Peyer's patch (tissue), 4 donors: ENCODE results near the gene PLAAT1. TPM values are rescaled to one million over a fixed set of nuclear protein-coding genes. Genes with fewer than 3 reads are reported as not detected.

Experiments used
- DNase-seq, 3 donors: peaks; one replicate each; pipeline ENCODE4 v3.0.0-alpha.2; 2017 to 2019
- H3K27ac ChIP-seq, 4 donors: fragments of 200-600 bp; sonication (generic); one replicate each; pipeline ENCODE4 v1.5.1; 2016 to 2019
- H3K27me3 ChIP-seq, 2 donors: fragments of 200-600 bp; sonication (generic); one replicate each; pipeline ENCODE4 v1.5.1; 2019
- H3K36me3 ChIP-seq, 3 donors: fragments of 200-600 bp; sonication (generic); one replicate each; pipeline ENCODE4 v1.5.1; 2016 to 2019
- H3K4me1 ChIP-seq, 4 donors: fragments of 200-600 bp; sonication (generic); one replicate each; pipeline ENCODE4 v1.5.1; 2016 to 2019
- H3K4me3 ChIP-seq, 4 donors: fragments of 200-600 bp; sonication (generic); 1 replicate in 3 of 4; 2 replicates in 1 of 4; pipeline ENCODE4 v1.5.1; 2016 to 2019; ENCODE audit warnings: mild to moderate bottlenecking in 1 of 4
- H3K9me3 ChIP-seq, 4 donors: fragments of 200-600 bp; sonication (generic); one replicate each; pipeline ENCODE4 v1.5.1; 2016 to 2019; ENCODE audit warnings: mild to moderate bottlenecking in 1 of 4
- POLR2A ChIP-seq, 2 donors: fragments of 450-650 bp; IDR thresholded peaks; one replicate each; pipeline ENCODE4 v1.5.1; 2017; ENCODE audit warnings: antibody characterized with exemption in 2 of 2, mild to moderate bottlenecking in 2 of 2, moderate library complexity in 2 of 2
- total RNA-seq, 4 donors: library from RNA; depleted of rRNA; stranded (reverse); fragments of >200 nt; gene quantifications; one replicate each; pipeline ENCODE4 v1.1.0, GENCODE V29; 2016
- TF ChIP-seq, protein P1 (sequence below), 6 experiments: fragments of 450-650 bp in 4 of 6; fragments of 200-600 bp in 2 of 6; sonication (generic) in 1 of 6; IDR thresholded peaks; one replicate each; pipeline ENCODE4 v1.5.1; 2017 to 2019; ENCODE audit warnings: antibody characterized with exemption in 6 of 6, mild to moderate bottlenecking in 3 of 6, moderate library complexity in 1 of 6

The PLAAT1 gene
- total RNA-seq, 4 donors from 2014 or later = not detected

DNA sequence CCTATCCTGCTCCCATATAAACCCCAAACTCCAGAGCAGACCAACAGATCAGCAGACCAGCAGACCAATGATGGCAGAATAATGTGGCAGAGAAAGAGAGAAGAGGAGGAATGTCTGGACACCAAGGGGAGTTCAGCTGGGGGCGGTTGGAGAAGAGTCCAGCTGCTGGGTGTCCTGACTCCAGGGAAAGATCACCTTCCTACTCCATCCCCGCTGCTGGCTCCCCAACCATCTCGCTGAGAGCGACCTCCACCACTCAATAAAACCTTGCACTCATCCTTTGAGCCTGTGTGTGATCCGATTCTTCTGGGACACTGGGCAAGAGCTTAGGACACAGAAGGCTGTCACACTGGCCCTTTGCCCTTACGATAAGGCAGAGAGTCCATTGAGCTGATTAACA lies 12.8 kb upstream of the PLAAT1 start:
- no peak overlapping the region for H3K27ac ChIP-seq
- no peaks in the 10 kb centered on the region for H3K9me3 ChIP-seq
- H3K4me1 ChIP-seq = no peaks in the 10 kb centered on the region
- H3K36me3 ChIP-seq = no peaks in the 10 kb centered on the region
- no peaks in the 10 kb centered on the region for H3K27me3 ChIP-seq
- H3K4me3 ChIP-seq = no peak overlapping the region
- TF ChIP-seq POLR2A (IDR thresholded peaks at IDR 0.05) = no peak
- TF ChIP-seq, protein P1, sequence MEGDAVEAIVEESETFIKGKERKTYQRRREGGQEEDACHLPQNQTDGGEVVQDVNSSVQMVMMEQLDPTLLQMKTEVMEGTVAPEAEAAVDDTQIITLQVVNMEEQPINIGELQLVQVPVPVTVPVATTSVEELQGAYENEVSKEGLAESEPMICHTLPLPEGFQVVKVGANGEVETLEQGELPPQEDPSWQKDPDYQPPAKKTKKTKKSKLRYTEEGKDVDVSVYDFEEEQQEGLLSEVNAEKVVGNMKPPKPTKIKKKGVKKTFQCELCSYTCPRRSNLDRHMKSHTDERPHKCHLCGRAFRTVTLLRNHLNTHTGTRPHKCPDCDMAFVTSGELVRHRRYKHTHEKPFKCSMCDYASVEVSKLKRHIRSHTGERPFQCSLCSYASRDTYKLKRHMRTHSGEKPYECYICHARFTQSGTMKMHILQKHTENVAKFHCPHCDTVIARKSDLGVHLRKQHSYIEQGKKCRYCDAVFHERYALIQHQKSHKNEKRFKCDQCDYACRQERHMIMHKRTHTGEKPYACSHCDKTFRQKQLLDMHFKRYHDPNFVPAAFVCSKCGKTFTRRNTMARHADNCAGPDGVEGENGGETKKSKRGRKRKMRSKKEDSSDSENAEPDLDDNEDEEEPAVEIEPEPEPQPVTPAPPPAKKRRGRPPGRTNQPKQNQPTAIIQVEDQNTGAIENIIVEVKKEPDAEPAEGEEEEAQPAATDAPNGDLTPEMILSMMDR (IDR thresholded peaks at IDR 0.05) = no peak
- no peak for DNase-seq

DNA sequence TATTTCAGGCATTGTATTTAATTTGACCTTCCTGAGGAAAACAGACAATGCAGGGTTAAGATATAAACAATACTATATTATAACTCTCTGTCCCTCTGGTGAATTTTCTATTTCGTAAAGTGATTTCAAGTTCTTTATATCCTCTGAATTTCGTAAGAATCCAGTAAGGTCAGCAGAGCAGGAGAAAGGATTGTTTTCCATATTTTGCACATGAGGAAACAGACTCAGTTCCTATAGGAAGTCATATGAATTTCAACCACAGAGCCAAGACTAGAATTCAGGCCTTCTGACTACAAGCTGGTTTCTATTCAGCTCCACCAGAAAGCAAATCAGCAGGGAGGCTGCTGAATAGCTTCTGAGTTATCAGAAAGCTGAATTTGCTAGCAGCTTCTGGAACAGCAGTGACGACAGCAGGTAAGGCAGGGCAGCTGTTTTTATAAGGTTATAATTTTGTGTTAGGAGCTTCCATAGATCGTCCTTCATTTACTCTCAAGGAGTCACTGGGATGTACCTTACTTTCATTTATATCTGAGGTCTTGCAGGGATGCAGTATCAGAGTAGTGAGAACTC lies 11.1 kb upstream of the PLAAT1 start:
- no peaks in the 10 kb centered on the region for H3K27me3 ChIP-seq
- no peaks in the 10 kb centered on the region for H3K9me3 ChIP-seq
- no peak for DNase-seq
- H3K36me3 ChIP-seq = no peaks in the 10 kb centered on the region
- no peak overlapping the region for H3K4me3 ChIP-seq
- H3K27ac ChIP-seq = no peak overlapping the region
- no peak for TF ChIP-seq POLR2A (IDR thresholded peaks at IDR 0.05)
- TF ChIP-seq, protein P1 (IDR thresholded peaks at IDR 0.05) = no peak
- no peaks in the 10 kb centered on the region for H3K4me1 ChIP-seq

DNA sequence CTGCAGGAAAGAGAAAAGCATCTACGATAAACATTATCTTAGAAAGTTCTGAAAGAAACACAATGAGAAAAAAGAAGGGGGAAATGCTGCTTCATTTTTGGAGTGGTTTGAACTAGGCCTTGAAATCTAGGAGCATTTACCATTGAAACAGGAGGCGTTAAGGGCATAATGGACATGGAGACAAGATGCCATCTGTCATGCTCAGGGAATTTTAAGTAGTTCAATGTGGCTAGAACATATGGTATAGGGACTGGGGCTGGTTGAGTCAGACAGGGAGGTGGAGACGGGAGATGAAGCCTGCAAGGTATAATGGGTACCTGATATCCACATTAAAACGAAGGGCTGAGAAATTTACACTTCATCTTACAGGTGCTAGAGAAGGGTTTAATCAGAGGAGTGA lies 10.4 kb upstream of the PLAAT1 start:
- TF ChIP-seq POLR2A (IDR thresholded peaks at IDR 0.05) = no peak
- TF ChIP-seq, protein P1 (IDR thresholded peaks at IDR 0.05) = no peak
- no peak overlapping the region for H3K27ac ChIP-seq
- no peak for DNase-seq
- H3K27me3 ChIP-seq = no peaks in the 10 kb centered on the region
- no peak overlapping the region for H3K4me3 ChIP-seq
- no peaks in the 10 kb centered on the region for H3K9me3 ChIP-seq
- no peaks in the 10 kb centered on the region for H3K4me1 ChIP-seq
- H3K36me3 ChIP-seq = no peaks in the 10 kb centered on the region

DNA sequence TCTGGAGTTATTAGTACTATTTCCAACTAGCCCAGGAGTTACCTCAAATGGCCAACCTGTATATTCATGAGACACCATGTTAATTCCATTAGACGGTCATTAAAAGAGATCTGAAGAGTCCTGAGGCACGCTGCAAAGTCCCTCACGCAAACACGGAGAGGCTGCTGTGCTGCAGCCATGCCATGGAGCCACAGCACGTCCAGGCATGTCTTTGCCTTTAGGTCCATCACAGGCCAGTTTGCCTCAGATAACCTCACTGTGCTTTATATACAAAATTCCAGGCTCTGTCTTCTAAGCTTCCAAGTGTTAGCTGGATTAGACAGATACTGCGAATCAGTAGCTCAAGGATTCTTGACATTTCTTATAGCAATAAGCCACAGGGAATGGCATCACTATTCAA lies 9.8 kb upstream of the PLAAT1 start:
- H3K36me3 ChIP-seq = no peaks in the 10 kb centered on the region
- no peak overlapping the region for H3K4me3 ChIP-seq
- no peaks in the 10 kb centered on the region for H3K9me3 ChIP-seq
- no peak for TF ChIP-seq POLR2A (IDR thresholded peaks at IDR 0.05)
- TF ChIP-seq, protein P1 (IDR thresholded peaks at IDR 0.05) = no peak
- H3K27me3 ChIP-seq = no peaks in the 10 kb centered on the region
- no peak overlapping the region for H3K27ac ChIP-seq
- H3K4me1 ChIP-seq = no peaks in the 10 kb centered on the region
- no peak for DNase-seq

DNA sequence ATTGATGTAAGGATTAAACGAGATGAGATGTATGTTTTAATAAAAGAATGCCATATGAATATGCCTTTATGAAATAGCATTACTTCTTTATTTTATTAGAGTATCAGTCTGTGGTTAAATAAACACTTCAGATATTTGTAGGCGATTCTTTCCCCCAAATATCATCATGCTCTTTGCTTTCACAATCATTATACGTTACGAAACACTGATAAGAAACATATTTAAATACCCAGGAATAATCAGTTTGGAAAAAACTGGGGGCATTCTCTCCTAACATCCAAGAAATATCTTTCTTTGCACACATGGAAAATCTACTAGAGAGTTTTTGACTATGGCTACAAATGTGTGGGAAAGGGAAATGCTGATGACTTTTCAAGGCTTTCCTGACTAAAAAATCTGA lies 4.4 kb upstream of the PLAAT1 start:
- Histone ChIP-seq H3K4me3 (no peak overlapping the region), H3K4me1 (peaks cover 0 to 6% (median 0%) of the 10 kb centered on the region in 4 donors), H3K27me3 (no peaks in the 10 kb centered on the region), H3K36me3 (no peaks in the 10 kb centered on the region), H3K27ac (no peak overlapping the region), H3K9me3 (no peaks in the 10 kb centered on the region)
- TF ChIP-seq POLR2A (IDR thresholded peaks at IDR 0.05) = no peak
- TF ChIP-seq, protein P1 (IDR thresholded peaks at IDR 0.05) = no peak
- DNase-seq = no peak

DNA sequence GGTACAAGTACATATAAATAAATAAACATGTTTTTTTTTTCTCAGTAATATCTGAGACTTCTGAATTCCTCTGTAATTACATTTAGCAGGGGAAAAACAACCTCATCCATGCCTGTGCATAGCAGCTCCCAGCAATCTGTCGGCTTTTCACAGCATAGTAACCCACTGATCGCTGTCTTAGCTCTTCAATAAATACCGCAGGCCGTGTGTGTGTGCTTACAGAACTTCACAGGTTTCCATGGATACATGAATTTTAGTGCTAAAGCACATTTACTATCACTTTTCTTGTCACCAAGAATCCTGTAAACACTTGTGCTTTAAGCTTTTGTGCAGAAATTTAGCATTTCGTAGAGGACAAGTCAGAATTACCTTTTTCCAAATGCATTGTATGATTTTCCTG lies 4.0 kb upstream of the PLAAT1 start:
- no peak overlapping the region for H3K4me3 ChIP-seq
- no peak for DNase-seq
- H3K9me3 ChIP-seq = no peaks in the 10 kb centered on the region
- no peaks in the 10 kb centered on the region for H3K36me3 ChIP-seq
- peaks cover 0 to 6% (median 0%) of the 10 kb centered on the region in 4 donors for H3K4me1 ChIP-seq
- TF ChIP-seq, protein P1 (IDR thresholded peaks at IDR 0.05) = no peak
- no peak for TF ChIP-seq POLR2A (IDR thresholded peaks at IDR 0.05)
- H3K27me3 ChIP-seq = no peaks in the 10 kb centered on the region
- no peak overlapping the region for H3K27ac ChIP-seq
